Fibroblast of lung (primary cell): ENCODE results near the gene HTRA2. TPM values are rescaled to one million over a fixed set of nuclear protein-coding genes. Genes with fewer than 3 reads are reported as not detected.

Experiments
- DNase-seq, 2 donors: peaks; one replicate each; pipeline versions ENCODE4 v3.0.0 to v3.0.0-alpha.2; 2010; ENCODE audit warnings: low read depth in 2 of 2
- H2AFZ ChIP-seq: 2 replicates; pipeline ENCODE4 v1.5.1; 2012; ENCODE audit warnings: low read length, control low read depth, inconsistent platforms
- H3K27ac ChIP-seq: 2 replicates; pipeline ENCODE4 v1.5.1; 2011; ENCODE audit warnings: low read length, control low read depth; ENCODE audit not compliant: insufficient read depth
- H3K27me3 ChIP-seq: 2 replicates; pipeline ENCODE4 v1.5.1; 2011; ENCODE audit warnings: mild to moderate bottlenecking, low read length; ENCODE audit not compliant: control insufficient read depth, insufficient read depth
- H3K36me3 ChIP-seq: 2 replicates; pipeline ENCODE4 v1.5.1; 2011; ENCODE audit warnings: low read length; ENCODE audit not compliant: control insufficient read depth, insufficient read depth
- H3K4me1 ChIP-seq: 2 replicates; pipeline ENCODE4 v1.5.1; 2011; ENCODE audit warnings: low read length; ENCODE audit not compliant: control insufficient read depth, insufficient read depth; ENCODE audit errors: extremely low read depth
- H3K4me2 ChIP-seq: 2 replicates; pipeline ENCODE4 v1.5.1; 2011; ENCODE audit warnings: low read length, control low read depth; ENCODE audit not compliant: insufficient read depth; ENCODE audit errors: extremely low read depth
- H3K4me3 ChIP-seq, 4 experiments: fragments of 200-600 bp in 1 of 4; sonication (generic) in 1 of 4; replicated peaks in 1 of 4; 2 replicates each; pipeline ENCODE4 v1.5.1; 2011 to 2016; ENCODE audit warnings: low read length in 4 of 4, low read depth in 3 of 4, mild to moderate bottlenecking in 3 of 4, control low read depth in 2 of 4, inconsistent platforms in 1 of 4, mixed read lengths in 1 of 4; ENCODE audit not compliant: insufficient read depth in 1 of 4; ENCODE audit errors: control extremely low read depth in 1 of 4
- H3K79me2 ChIP-seq: 2 replicates; pipeline ENCODE4 v1.5.1; 2012; ENCODE audit warnings: mild to moderate bottlenecking, low read length, inconsistent platforms; ENCODE audit not compliant: control insufficient read depth, insufficient read depth
- H3K9ac ChIP-seq: 2 replicates; pipeline ENCODE4 v1.5.1; 2011; ENCODE audit warnings: mild to moderate bottlenecking, low read length, control low read depth; ENCODE audit not compliant: insufficient read depth
- H3K9me3 ChIP-seq: 2 replicates; pipeline ENCODE4 v1.5.1; 2012; ENCODE audit warnings: low read depth, low read length; ENCODE audit not compliant: control insufficient read depth, insufficient read depth
- H4K20me1 ChIP-seq: 2 replicates; pipeline ENCODE4 v1.5.1; 2011; ENCODE audit warnings: low read length; ENCODE audit not compliant: control insufficient read depth, insufficient read depth; ENCODE audit errors: extremely low read depth
- CTCF ChIP-seq, 2 donors: IDR thresholded peaks in 1 of 2; conservative IDR thresholded peaks in 1 of 2; 1 replicate in 1 of 2; 2 replicates in 1 of 2; pipeline ENCODE4 v1.5.1; 2011 to 2012; ENCODE audit warnings: low read length in 2 of 2, control low read depth in 1 of 2, inconsistent platforms in 1 of 2, low read depth in 1 of 2, mild to moderate bottlenecking in 1 of 2
- EZH2 ChIP-seq: IDR thresholded peaks from 2 replicates; pipeline ENCODE4 v1.5.1; 2012; ENCODE audit warnings: low read length, control low read depth, mild to moderate bottlenecking; ENCODE audit errors: missing control alignments
- polyA plus RNA-seq, 2 donors: library from polyadenylated mRNA; depleted of rRNA in 1 of 2; stranded (reverse) in 1 of 2; unstranded in 1 of 2; fragments of >200 nt; gene quantifications; 2 replicates each; pipeline ENCODE4 v1.2.1, GENCODE V29; 2011 to 2012; ENCODE audit warnings: missing spikeins in 1 of 2
- total RNA-seq: library from RNA; depleted of rRNA; stranded (reverse); fragments of >200 nt; gene quantifications from 2 replicates; pipeline ENCODE4 v1.2.1, GENCODE V29; 2014

HTRA2 gene
- total and polyA plus RNA-seq, 2 donors (not counting 1 experiment from before 2014, with no cell fraction given) = 18.8 to 45.7 TPM

- Histone ChIP-seq H3K27ac (no peak overlapping the region), H3K4me3 (no peak overlapping the region), H3K79me2 (peaks cover 2% of the 10 kb centered on the region), H3K4me1 (peaks cover 3% of the 10 kb centered on the region), H3K9me3 (no peaks in the 10 kb centered on the region), H3K4me2 (no peak overlapping the region), H2AFZ (no peak overlapping the region), H3K9ac (no peak overlapping the region), H3K36me3 (no peaks in the 10 kb centered on the region), H3K27me3 (no peaks in the 10 kb centered on the region), H4K20me1 (no peaks in the 10 kb centered on the region)
- DNase-seq = no peak
- no peak for TF ChIP-seq CTCF (conservative IDR thresholded peaks at IDR 0.05 in 1 of 2, IDR thresholded peaks at IDR 0.05 in 1 of 2; ENCODE audit: low read depth in 1 of 2, low read length in 2 of 2)
- no peak for TF ChIP-seq EZH2
Observed at GRCh38 chr2:74550231-74550630, 20.5 kb downstream of the HTRA2 start.

DNA sequence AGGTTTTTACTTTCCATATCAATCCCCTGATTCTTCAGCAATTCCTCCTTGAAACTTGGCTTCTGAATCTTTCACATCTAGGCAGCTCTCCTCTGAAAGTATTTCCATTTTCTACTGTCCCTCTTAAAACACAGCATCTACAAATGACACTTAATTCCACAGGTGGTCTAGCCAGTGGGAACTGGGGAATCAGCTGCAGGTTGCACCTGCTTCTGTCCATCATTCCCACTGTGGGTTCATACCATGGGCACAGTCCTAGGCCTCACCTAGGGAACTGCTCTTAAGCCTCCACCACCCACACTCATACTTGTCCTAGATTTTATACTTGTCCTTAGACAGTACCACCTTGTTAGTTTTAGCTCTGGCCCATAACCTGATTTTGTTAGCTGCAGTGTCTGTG is 21.8 kb downstream of the HTRA2 start:
- no peak overlapping the region for H3K9ac ChIP-seq
- no peak overlapping the region for H3K27ac ChIP-seq
- no peaks in the 10 kb centered on the region for H4K20me1 ChIP-seq
- no peaks in the 10 kb centered on the region for H3K9me3 ChIP-seq
- TF ChIP-seq EZH2 = no peak
- TF ChIP-seq CTCF (conservative IDR thresholded peaks at IDR 0.05 in 1 of 2, IDR thresholded peaks at IDR 0.05 in 1 of 2; ENCODE audit: low read depth in 1 of 2, low read length in 2 of 2) = no peak
- peaks cover 7% of the 10 kb centered on the region for H3K4me1 ChIP-seq
- H2AFZ ChIP-seq = no peak overlapping the region
- DNase-seq = no peak
- H3K4me3 ChIP-seq = no peak overlapping the region
- no peak overlapping the region for H3K4me2 ChIP-seq
- peaks cover 3% of the 10 kb centered on the region for H3K79me2 ChIP-seq
- H3K27me3 ChIP-seq = no peaks in the 10 kb centered on the region
- H3K36me3 ChIP-seq = peaks cover 3% of the 10 kb centered on the region

DNA sequence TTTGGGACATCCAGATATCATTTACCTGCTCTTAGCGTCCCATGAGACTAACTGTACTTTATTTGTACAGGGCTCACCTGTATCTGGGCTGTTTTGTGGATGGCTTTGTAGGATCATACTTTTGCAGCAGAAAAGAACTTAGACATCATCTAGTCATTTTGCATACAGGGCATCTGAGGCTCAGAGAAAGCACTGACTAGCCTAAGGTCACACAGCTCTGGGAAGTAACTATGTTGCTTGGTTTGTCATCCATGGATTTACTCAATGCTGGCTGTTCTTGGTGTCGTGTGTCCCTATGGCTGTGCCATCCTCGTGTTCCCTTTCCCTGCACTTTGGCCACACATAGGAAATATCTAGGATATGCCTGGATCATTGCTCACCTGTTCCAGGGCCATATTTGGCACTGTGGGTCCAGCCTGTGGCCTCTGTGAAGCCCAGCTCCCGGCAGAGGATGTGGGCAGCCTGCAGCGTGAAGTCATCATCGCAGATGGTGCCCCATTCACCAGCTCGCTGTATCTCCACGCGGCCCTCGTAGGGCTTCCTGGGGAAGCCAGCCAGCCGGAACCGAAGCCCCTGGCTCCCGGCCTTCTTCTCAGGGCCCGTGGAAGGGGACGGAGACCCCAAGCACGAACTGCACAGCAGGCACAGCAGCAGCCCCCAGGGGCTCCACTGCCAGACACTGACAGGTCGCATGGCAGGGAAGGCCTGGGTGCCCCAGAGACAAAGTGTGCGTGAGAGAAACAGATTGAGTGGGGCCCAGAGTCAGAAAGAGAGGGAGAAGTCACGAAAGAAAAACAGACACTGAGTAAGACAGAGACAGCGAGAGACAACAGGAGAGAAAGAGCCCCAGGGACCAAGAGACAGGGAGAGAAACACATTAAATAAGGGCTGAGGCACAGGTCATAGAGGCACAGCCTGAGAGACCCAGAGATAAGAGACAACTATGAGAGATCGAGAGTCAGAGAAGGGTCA is 22.5 kb downstream of the HTRA2 start:
- Histone ChIP-seq H3K9ac (no peak overlapping the region), H3K36me3 (peaks cover 4% of the 10 kb centered on the region), H3K4me3 (peak overlapping the region in 3 of 4 experiments; percentile 63 to 98 (median 64)), H3K27me3 (no peaks in the 10 kb centered on the region), H4K20me1 (no peaks in the 10 kb centered on the region), H3K4me1 (peaks cover 7% of the 10 kb centered on the region), H3K9me3 (no peaks in the 10 kb centered on the region), H3K79me2 (peaks cover 3% of the 10 kb centered on the region), H3K27ac (no peak overlapping the region), H3K4me2 (peak overlapping the region; percentile 84), H2AFZ (no peak overlapping the region)
- DNase-seq = no peak
- no peak for TF ChIP-seq CTCF (conservative IDR thresholded peaks at IDR 0.05 in 1 of 2, IDR thresholded peaks at IDR 0.05 in 1 of 2; ENCODE audit: low read depth in 1 of 2, low read length in 2 of 2)
- TF ChIP-seq EZH2 = no peak
